ENCODE data around the gene PRAME.

- TF ChIP-seq, protein P1, sequence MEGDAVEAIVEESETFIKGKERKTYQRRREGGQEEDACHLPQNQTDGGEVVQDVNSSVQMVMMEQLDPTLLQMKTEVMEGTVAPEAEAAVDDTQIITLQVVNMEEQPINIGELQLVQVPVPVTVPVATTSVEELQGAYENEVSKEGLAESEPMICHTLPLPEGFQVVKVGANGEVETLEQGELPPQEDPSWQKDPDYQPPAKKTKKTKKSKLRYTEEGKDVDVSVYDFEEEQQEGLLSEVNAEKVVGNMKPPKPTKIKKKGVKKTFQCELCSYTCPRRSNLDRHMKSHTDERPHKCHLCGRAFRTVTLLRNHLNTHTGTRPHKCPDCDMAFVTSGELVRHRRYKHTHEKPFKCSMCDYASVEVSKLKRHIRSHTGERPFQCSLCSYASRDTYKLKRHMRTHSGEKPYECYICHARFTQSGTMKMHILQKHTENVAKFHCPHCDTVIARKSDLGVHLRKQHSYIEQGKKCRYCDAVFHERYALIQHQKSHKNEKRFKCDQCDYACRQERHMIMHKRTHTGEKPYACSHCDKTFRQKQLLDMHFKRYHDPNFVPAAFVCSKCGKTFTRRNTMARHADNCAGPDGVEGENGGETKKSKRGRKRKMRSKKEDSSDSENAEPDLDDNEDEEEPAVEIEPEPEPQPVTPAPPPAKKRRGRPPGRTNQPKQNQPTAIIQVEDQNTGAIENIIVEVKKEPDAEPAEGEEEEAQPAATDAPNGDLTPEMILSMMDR (IDR thresholded peaks at IDR 0.05) = no peak
- TF ChIP-seq POLR2A (IDR thresholded peaks at IDR 0.05) = no peak
Observed at GRCh38 chr22:22571429-22571828, 12.4 kb upstream of the PRAME start.

All from heart left ventricle (tissue), 13 donors.